MM.1S (cell line): ENCODE measurements around the gene DIP2B.

Source experiments
- DNase-seq: peaks from one replicate; pipeline ENCODE4 v3.0.0-alpha.2; 2015
- H2AFZ ChIP-seq: fragments of 300-600 bp; sonication (generic); 2 replicates; pipeline ENCODE4 v1.6.0; 2016; ENCODE audit warnings: antibody characterized with exemption, low read length
- H3F3A ChIP-seq: fragments of 300-600 bp; sonication (generic); 2 replicates; pipeline ENCODE4 v1.6.1; 2016; ENCODE audit warnings: mild to moderate bottlenecking, antibody characterized with exemption, low read length, moderate library complexity, mixed read lengths; ENCODE audit not compliant: insufficient read depth
- H3K27ac ChIP-seq: fragments of 300-600 bp; sonication (generic); 2 replicates; pipeline ENCODE4 v1.5.1; 2016; ENCODE audit warnings: mild to moderate bottlenecking, low read length
- H3K27me3 ChIP-seq: fragments of 300-600 bp; sonication (generic); replicated peaks from 2 replicates; pipeline ENCODE4 v1.6.0; 2016; ENCODE audit warnings: low read length; ENCODE audit not compliant: insufficient read depth
- H3K36me3 ChIP-seq: fragments of 300-600 bp; sonication (generic); replicated peaks from 2 replicates; pipeline ENCODE4 v1.6.1; 2016; ENCODE audit warnings: mild to moderate bottlenecking, low read length, mixed read lengths; ENCODE audit not compliant: insufficient read depth
- H3K4me1 ChIP-seq: fragments of 300-600 bp; sonication (generic); 2 replicates; pipeline ENCODE4 v1.6.1; 2016; ENCODE audit warnings: low read length, mixed read lengths
- H3K4me2 ChIP-seq: fragments of 300-600 bp; sonication (generic); 2 replicates; pipeline ENCODE4 v1.6.0; 2016; ENCODE audit warnings: low read depth, low read length
- H3K4me3 ChIP-seq: fragments of 300-600 bp; sonication (generic); 2 replicates; pipeline ENCODE4 v1.5.1; 2016; ENCODE audit warnings: low read length, mixed read lengths
- H3K79me2 ChIP-seq: fragments of 300-600 bp; sonication (generic); 2 replicates; pipeline ENCODE4 v1.6.1; 2016; ENCODE audit warnings: mixed run types, low read length, mixed read lengths
- H3K9ac ChIP-seq: fragments of 300-600 bp; sonication (generic); 2 replicates; pipeline ENCODE4 v1.6.1; 2016; ENCODE audit warnings: low read length, mixed read lengths
- H3K9me2 ChIP-seq: fragments of 300-600 bp; sonication (generic); replicated peaks from 2 replicates; pipeline ENCODE4 v1.6.1; 2016; ENCODE audit warnings: mild to moderate bottlenecking, low read length, mixed read lengths; ENCODE audit not compliant: insufficient read depth
- H3K9me3 ChIP-seq: fragments of 300-600 bp; sonication (generic); replicated peaks from 2 replicates; pipeline ENCODE4 v1.6.1; 2016; ENCODE audit warnings: mild to moderate bottlenecking, low read length, mixed read lengths; ENCODE audit not compliant: insufficient read depth
- H4K20me1 ChIP-seq: fragments of 300-600 bp; sonication (generic); 2 replicates; pipeline ENCODE4 v1.6.1; 2016; ENCODE audit warnings: mild to moderate bottlenecking, low read length, moderate library complexity, mixed read lengths; ENCODE audit not compliant: insufficient read depth
- CTCF ChIP-seq: fragments of 300-600 bp; sonication (generic); IDR thresholded peaks from 2 replicates; pipeline ENCODE4 v1.5.1; 2016; ENCODE audit warnings: antibody characterized with exemption, low read length, mixed read lengths
- EZH2 ChIP-seq: fragments of 300-600 bp; sonication (generic); optimal IDR thresholded peaks from 2 replicates; pipeline ENCODE3; 2017; ENCODE audit warnings: low read depth, mild to moderate bottlenecking, antibody characterized with exemption, low read length, mixed read lengths
- EZH2phosphoT487 ChIP-seq: fragments of 300-600 bp; sonication (generic); IDR thresholded peaks from 2 replicates; pipeline ENCODE4 v1.6.1; 2018; ENCODE audit warnings: antibody characterized with exemption, low read length

The DIP2B gene

GRCh38 chr12:50637870-50638481 lies 133.2 kb downstream of the DIP2B start:
- peaks cover 30% of the 10 kb centered on the region for H3K4me1 ChIP-seq
- no peaks in the 10 kb centered on the region for H3K9me3 ChIP-seq
- no peaks in the 10 kb centered on the region for H3K36me3 ChIP-seq
- 0 out of 2 replicates have a peak, but pooled peaks cover 4% of the 10 kb centered on the region for H3K79me2 ChIP-seq
- no peaks in the 10 kb centered on the region for H3F3A ChIP-seq
- H4K20me1 ChIP-seq = no peaks in the 10 kb centered on the region; the same call in 1 of the 2 replicates
- H2AFZ ChIP-seq = no peak overlapping the region
- H3K4me2 ChIP-seq = no peak overlapping the region
- H3K27me3 ChIP-seq = no peaks in the 10 kb centered on the region
- peak; percentile 56 for DNase-seq
- no peak overlapping the region for H3K9ac ChIP-seq
- H3K4me3 ChIP-seq = no peak overlapping the region
- H3K27ac ChIP-seq = no peak overlapping the region
- H3K9me2 ChIP-seq = no peaks in the 10 kb centered on the region
- TF ChIP-seq EZH2 (no peak), CTCF (peak; percentile 67), EZH2phosphoT487 (no peak)

- Histone ChIP-seq H3K4me1 (peaks cover 30% of the 10 kb centered on the region), H3F3A (no peaks in the 10 kb centered on the region), H3K27me3 (no peaks in the 10 kb centered on the region), H3K4me3 (no peak overlapping the region), H3K9ac (no peak overlapping the region), H3K9me3 (no peaks in the 10 kb centered on the region), H4K20me1 (no peaks in the 10 kb centered on the region; the same call in 1 of the 2 replicates), H3K27ac (no peak overlapping the region), H3K4me2 (no peak overlapping the region), H3K79me2 (0 out of 2 replicates have a peak, but pooled peaks cover 4% of the 10 kb centered on the region), H3K36me3 (no peaks in the 10 kb centered on the region), H2AFZ (no peak overlapping the region), H3K9me2 (no peaks in the 10 kb centered on the region)
- no peak for TF ChIP-seq CTCF
- no peak for TF ChIP-seq EZH2
- no peak for TF ChIP-seq EZH2phosphoT487
- DNase-seq = no peak
These were observed 133.7 kb downstream of the DIP2B start for GRCh38 chr12:50638482-50638880.

- Histone ChIP-seq H3K36me3 (no peaks in the 10 kb centered on the region), H2AFZ (no peak overlapping the region), H3K4me3 (no peak overlapping the region), H3K4me2 (peak overlapping the region; percentile 56), H3K79me2 (0 out of 2 replicates have a peak, but pooled peaks cover 4% of the 10 kb centered on the region), H3K9ac (no peak overlapping the region), H3K9me3 (no peaks in the 10 kb centered on the region), H3F3A (no peaks in the 10 kb centered on the region), H3K9me2 (no peaks in the 10 kb centered on the region), H3K27ac (no peak overlapping the region), H3K4me1 (peaks cover 30% of the 10 kb centered on the region), H3K27me3 (no peaks in the 10 kb centered on the region), H4K20me1 (no peaks in the 10 kb centered on the region; the same call in 1 of the 2 replicates)
- peak; percentile 50 for DNase-seq
- TF ChIP-seq EZH2 (no peak), CTCF (no peak), EZH2phosphoT487 (no peak)
These were observed 134.9 kb downstream of the DIP2B start for GRCh38 chr12:50639721-50640120.
